HCEC 1CT (cell line): Measurements from ENCODE around the gene ELK3.
A peak's percentile ranks its signal among the peaks of the same experiment; 100 is the strongest.

Experiments used
- DNase-seq: peaks from one replicate; pipeline ENCODE4 v3.0.0-alpha.2; 2017

Gene ELK3

GRCh38 chr12:96236221-96236822, 42.1 kb downstream of the ELK3 start:
- DNase-seq = no peak

DNA sequence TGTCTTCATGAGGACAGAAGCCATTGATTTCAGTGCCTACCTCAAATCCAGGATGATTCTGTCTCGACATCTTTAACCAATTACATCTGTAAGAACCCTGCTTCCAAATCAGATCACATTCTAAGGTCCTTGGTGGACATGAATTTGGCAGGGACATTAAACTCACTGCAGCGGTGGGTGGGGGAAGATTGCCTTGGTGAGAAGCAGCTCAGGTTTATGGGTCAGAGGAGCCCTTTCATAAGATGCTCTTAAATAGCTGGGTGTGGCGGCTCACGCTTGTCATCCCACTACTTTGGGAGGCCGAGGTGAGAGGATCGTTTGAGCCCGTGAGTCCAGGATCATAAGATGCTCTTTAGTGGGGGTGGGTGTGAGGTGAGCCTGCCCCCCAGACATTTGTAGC, 42.9 kb downstream of the ELK3 start:
- DNase-seq = no peak

DNA sequence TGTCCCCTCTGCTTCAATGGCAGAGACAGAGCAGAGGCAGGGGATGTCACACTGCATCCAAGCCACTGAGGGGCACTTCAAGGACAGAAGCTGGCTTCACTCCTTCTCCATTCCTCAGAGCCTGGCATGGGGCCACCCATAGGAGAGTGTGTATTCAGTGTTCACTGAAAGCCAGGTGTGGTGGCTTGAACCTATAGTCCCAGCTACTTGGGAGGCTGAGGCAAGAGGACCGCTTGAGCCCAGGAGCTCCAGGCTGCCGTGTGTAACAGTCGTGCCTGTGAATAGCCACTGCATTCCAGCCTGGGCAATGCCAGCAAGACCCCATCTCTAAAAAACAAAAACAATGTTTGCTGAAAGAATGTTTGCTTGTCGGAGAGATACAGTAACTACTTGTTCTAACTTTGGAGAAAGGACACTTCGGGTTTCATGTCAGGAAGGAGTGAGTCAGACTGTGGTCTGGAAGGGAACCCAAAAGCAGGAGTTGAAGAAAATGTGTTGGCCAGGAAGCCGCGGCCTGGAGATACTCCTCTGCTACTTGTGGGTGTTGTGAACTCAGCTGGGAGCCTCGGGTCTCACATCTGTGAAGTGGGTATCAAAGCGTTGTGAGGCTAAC, 43.4 kb downstream of the ELK3 start:
- peak; percentile 91 for DNase-seq

DNA sequence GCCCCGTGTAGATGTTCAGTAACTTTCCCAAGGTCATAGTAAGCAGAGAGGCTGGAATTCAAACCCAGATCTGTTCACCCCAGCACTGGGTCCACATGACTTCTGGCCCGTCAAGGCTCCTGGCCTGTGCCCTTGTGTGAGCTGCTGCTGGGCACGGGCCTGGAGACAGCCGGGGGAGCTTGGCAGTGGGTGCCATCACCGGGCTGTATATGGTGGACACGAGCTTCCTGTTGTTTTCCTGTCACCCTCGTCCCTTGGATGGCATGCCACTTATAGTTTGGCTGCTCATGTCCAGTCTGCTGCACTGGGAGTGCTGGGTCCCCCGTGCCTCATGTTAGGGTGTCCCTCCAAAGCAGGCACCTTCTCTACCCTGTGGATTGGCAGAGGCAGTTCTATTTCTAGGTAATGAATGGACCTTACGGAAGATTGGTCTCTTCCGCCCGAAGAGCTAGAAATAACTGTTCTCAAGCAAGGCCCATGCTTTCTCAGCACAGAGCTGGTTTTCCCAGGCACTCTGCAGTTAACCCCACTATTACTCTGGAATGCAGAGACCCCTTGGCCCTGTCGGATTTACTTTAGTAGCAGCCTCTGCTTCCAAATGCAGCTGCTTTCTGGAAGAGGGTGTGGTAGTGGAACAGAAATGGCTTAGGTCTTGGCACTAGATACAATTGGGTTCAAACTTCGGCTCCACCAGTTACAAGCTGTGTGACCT, 44.3 kb downstream of the ELK3 start:
- DNase-seq = no peak

DNA sequence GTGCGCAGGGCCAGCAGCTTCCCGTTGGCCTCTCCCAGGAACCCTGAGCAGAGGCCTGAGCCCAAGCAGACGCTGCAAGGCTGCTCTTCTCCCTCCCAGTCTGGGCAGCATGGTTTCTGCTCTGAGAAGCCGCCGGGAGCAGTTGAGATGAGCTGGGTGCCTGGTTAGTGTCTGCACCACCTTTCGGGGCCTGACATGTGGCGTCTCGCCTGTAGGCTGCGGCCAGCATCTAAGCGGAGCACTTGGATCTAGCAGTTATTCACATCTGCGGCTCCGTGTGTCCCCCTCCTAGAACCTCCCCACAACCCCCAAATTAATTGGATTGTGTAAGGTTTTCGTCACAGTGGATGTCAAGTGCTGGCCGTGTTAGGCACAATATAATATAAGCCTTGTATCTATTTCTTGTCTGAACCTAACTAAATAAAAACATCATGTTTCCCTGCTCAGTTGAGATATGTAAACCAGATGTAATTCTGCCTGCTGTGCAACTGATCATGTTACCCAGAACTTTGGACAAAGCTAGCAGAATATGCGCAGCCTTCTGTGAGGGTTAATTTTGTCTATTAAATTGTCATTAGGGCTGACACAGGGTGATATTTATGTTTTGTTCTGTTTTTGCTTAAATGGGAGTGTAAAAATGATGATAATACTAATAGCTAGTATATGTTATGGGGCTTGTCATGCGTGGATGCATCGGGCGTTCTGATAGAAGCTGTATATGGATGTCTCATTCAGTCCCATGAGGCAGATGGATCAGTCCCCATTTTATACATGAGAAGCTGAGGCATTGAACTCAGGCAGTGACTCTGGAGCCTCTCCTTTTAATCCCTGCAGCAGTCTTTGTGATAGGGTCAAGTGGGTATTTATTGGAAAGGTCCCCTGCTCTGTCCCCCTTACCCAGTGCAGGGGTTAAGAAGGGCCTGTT, 45.8 kb downstream of the ELK3 start:
- no peak for DNase-seq

GRCh38 chr12:96240656-96241055, 46.5 kb downstream of the ELK3 start:
- DNase-seq = no peak

- DNase-seq = no peak
These were observed 47.3 kb downstream of the ELK3 start for GRCh38 chr12:96241431-96241830.

- peak; percentile 41 for DNase-seq
These were observed 47.7 kb downstream of the ELK3 start for GRCh38 chr12:96241846-96242256.

DNA sequence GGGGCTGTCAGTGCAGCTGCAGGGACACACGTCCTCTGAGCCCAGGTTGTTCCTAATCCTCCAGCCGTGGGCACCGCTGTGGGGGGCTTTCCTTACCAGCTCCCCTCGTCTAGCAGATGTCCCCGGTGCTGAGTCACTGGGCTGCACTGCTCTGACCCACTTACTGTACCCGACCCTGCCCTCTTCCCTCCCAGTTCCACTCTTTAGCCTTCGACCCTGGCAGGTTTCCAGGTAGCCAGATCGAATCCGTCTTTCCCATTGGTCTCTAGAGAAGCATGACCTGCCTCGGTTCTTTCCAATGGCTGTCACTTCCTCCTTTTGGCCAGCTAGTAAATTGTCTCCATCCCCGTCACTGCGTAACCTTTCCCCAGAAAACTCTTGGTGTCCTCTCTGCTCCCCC, 48.4 kb downstream of the ELK3 start:
- no peak for DNase-seq

GRCh38 chr12:96244826-96245225, 50.7 kb downstream of the ELK3 start:
- no peak for DNase-seq

- no peak for DNase-seq
These were observed 52.8 kb downstream of the ELK3 start for GRCh38 chr12:96246926-96247505.

DNA sequence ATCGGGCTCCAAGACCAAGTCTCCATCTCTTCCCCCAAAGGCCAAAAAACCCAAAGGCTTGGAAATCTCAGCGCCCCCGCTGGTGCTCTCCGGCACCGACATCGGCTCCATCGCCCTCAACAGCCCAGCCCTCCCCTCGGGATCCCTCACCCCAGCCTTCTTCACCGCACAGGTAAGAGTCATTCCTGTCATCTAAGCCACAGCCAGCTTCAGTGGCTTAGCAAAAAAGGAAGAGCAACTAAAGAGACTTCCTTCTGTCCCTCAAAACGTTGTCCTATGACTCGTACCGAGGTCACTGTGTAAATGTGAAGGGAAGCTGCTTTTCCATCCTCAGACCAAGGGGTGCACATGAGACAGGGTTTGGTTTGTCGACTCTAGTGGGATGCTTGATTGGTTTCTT, 53.4 kb downstream of the ELK3 start:
- peak; percentile 44 for DNase-seq

- DNase-seq = no peak
These were observed 54.2 kb downstream of the ELK3 start for GRCh38 chr12:96248136-96248931.

GRCh38 chr12:96249196-96250118, 55.3 kb downstream of the ELK3 start:
- peak; percentile 41 for DNase-seq

GRCh38 chr12:96250119-96250685, 56.0 kb downstream of the ELK3 start:
- DNase-seq = no peak

DNA sequence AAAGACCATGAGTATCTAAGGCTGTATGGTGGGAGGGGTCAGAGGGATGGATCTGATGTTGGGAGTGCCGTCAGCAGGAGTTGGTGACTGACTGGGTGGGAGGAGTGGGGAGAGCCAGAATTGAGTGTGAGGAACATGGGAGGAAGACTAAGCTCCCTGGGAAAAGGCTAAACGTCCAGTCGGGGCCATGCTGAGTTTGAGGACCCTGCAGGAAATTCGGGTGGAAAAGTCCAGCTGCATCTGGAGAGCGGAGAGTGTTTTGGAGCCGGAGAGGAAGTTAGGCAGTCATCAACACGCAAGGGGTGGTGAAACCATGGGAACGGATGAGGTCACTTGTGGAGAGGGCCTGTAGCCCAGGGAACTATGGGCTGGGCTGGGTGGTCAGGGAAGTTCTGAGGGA, 60.9 kb downstream of the ELK3 start:
- no peak for DNase-seq

- DNase-seq = no peak
These were observed 62.6 kb downstream of the ELK3 start for GRCh38 chr12:96256672-96257361.

DNA sequence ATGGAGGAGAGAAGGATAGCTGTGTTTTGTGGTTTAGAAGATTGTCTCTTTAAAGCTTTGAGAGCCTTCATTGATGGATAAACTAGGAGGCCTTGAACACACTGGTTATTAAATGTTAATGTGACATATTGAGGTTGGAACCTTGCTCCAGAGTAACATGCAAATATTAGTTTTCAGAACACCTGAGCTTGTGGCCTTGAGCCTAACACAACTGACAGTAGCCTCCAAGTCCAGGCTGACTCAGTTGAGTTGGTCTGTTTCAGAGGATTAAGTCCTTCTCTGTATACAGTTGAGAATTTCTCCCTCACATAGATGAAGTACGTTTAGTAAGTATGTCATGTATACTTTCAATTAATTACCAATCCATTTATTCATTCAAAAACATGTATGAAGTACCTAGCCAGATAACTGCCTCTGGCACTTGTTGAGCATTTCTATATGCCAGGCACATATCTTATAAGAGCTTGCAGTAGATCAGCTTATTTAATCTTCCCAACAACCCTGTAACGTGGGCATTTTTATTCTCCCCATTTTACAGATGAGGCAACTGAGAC, 63.5 kb downstream of the ELK3 start:
- no peak for DNase-seq

GRCh38 chr12:96258104-96258961, 64.2 kb downstream of the ELK3 start:
- no peak for DNase-seq
